AG04449 (cell line): Measurements from ENCODE around the gene MSANTD7.

Experiments
- CTCF ChIA-PET: fragments of 350-600 bp; formaldehyde crosslinking; extraction: SDS; loops from one replicate; lab custom pipeline; 2021; ENCODE audit warnings: antibody characterized with exemption; lab: Yijun Ruan, JAX
- POLR2A ChIA-PET: fragments of 400-600, 350-600 bp; formaldehyde crosslinking; extraction: SDS; loops from one replicate; lab custom pipeline; 2020; ENCODE audit warnings: antibody characterized with exemption, inconsistent platforms; lab: Yijun Ruan, JAX
- DNase-seq: peaks from one replicate; pipeline ENCODE4 v3.0.0-alpha.2; 2010; ENCODE audit warnings: low read depth, low spot score
- H3K4me3 ChIP-seq: 2 replicates; pipeline ENCODE4 v1.5.1; 2011; ENCODE audit warnings: low read depth, mild to moderate bottlenecking, control low read depth, low read length
- TF ChIP-seq, protein P1 (sequence below): IDR thresholded peaks from one replicate; pipeline ENCODE4 v1.5.1; 2011; ENCODE audit warnings: mild to moderate bottlenecking, moderate library complexity, low read length, control low read depth, inconsistent platforms; ENCODE audit not compliant: insufficient read depth; ENCODE audit errors: missing control alignments

MSANTD7 gene

GRCh38 chr10:14878266-14879123, 40.4 kb downstream of the MSANTD7 start, which contains the start of gene SUV39H2:
Gene SUV39H2 (plus strand): TSS chr10:14878866. CDS start chr10:14878889, 23 bp downstream.
- POLR2A ChIA-PET: interaction anchor here (0.5 to 1.8 kb wide), 9 partner anchors 9 to 290 kb away, joined by 3 to 10 read pairs (median 4); partner anchors contain the start of genes CDNF, HSPA14, MEIG1 and MSANTD7
- DNase-seq: no peak
- peak within 1 kb of the TSS; percentile 99 for H3K4me3 ChIP-seq
- TF ChIP-seq, protein P1, sequence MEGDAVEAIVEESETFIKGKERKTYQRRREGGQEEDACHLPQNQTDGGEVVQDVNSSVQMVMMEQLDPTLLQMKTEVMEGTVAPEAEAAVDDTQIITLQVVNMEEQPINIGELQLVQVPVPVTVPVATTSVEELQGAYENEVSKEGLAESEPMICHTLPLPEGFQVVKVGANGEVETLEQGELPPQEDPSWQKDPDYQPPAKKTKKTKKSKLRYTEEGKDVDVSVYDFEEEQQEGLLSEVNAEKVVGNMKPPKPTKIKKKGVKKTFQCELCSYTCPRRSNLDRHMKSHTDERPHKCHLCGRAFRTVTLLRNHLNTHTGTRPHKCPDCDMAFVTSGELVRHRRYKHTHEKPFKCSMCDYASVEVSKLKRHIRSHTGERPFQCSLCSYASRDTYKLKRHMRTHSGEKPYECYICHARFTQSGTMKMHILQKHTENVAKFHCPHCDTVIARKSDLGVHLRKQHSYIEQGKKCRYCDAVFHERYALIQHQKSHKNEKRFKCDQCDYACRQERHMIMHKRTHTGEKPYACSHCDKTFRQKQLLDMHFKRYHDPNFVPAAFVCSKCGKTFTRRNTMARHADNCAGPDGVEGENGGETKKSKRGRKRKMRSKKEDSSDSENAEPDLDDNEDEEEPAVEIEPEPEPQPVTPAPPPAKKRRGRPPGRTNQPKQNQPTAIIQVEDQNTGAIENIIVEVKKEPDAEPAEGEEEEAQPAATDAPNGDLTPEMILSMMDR: no peak
- CTCF ChIA-PET: interaction anchor here (0.7 to 1.4 kb wide), 8 partner anchors 16 to 341 kb away, joined by 3 to 4 read pairs (median 3); partner anchors contain the start of genes CDNF, HSPA14 and MSANTD7

- H3K4me3 ChIP-seq: peak overlapping the region; percentile 74
- no peak for DNase-seq
- CTCF ChIA-PET: interaction anchor here (0.7 to 1.4 kb wide), 6 partner anchors 22 to 226 kb away, joined by 3 to 6 read pairs (median 4); partner anchors contain the start of genes CDNF, HSPA14 and MSANTD7
- POLR2A ChIA-PET: interaction anchor here (0.5 to 1.8 kb wide), 9 partner anchors 10 to 291 kb away, joined by 3 to 10 read pairs (median 3); partner anchors contain the start of genes CDNF, HSPA14, MSANTD7 and NMT2
- TF ChIP-seq, protein P1: no peak
These were observed 41.2 kb downstream of the MSANTD7 start for GRCh38 chr10:14879124-14879927.

DNA sequence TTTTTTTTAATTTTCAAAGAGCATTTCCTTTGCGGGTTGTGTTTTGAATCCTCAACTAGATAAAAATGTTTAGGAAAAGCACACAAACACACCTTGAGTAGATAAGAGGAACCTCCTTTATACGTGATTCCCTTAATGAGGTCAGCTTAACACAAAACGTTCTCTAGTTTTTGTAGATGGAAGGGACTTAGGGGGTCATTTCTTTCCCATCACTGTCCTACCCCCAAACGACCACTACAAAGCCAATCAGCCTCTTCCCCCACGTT, 41.8 kb downstream of the MSANTD7 start:
- POLR2A ChIA-PET: interaction anchor here (0.6 kb wide), 1 partner anchor 80 kb away, joined by 3 read pairs; no protein-coding TSS in a partner anchor
- CTCF ChIA-PET: interaction anchor here (1.4 kb wide), 1 partner anchor 24 kb away, joined by 6 read pairs; no protein-coding TSS in a partner anchor
- TF ChIP-seq, protein P1: no peak
- no peak for DNase-seq
- peak overlapping the region; percentile 74 for H3K4me3 ChIP-seq

DNA sequence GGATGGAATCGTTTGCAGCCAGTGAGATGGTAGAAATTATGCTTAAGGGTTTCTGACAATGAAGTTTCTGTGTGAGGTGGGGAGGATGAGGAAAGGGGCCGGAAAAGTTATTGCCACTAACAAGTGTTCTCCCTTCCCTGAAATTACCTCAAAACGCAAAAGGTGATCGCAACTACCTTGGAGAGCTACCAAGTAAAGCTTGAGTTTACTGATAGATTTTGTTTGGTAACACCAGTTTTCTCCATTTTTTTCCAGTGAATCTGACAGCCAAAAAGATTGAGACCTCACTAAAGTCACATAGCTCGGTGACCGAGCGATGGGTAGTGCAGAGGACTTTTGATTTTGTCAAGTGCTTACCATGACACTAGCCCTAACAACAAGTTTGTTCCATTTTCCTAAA, 42.1 kb downstream of the MSANTD7 start:
- DNase-seq: no peak
- TF ChIP-seq, protein P1: no peak
- ChIA-PET POLR2A (no interaction called here), CTCF (interaction anchor here (1.4 kb wide), 1 partner anchor 23 kb away, joined by 6 read pairs; no protein-coding TSS in a partner anchor)
- H3K4me3 ChIP-seq: peak overlapping the region; percentile 74

GRCh38 chr10:14884082-14884481, 46.0 kb downstream of the MSANTD7 start:
- H3K4me3 ChIP-seq: no peak overlapping the region
- ChIA-PET CTCF (interaction anchor here (1.6 kb wide), 1 partner anchor 21 kb away, joined by 7 read pairs; no protein-coding TSS in a partner anchor), POLR2A (no interaction called here)
- TF ChIP-seq, protein P1: no peak
- DNase-seq: no peak
